Measurements from ENCODE around the gene TSPYL1.

GRCh38 chr6:116290799-116291198, 11.1 kb upstream of the TSPYL1 start:
- no peak for TF ChIP-seq EZH2phosphoT487 (IDR thresholded peaks at IDR 0.05; ENCODE audit: insufficient read depth, low read depth)
- TF ChIP-seq EZH2 (IDR thresholded peaks at IDR 0.05; ENCODE audit: insufficient read depth, poor library complexity, severe bottlenecking): no peak
